Tibial nerve (tissue), 4 donors: ENCODE results near the gene IGLON5. TPM values are rescaled to one million over a fixed set of nuclear protein-coding genes. Genes with fewer than 3 reads are reported as not detected.

Experiments
- DNase-seq, 2 donors: peaks; one replicate each; pipeline ENCODE4 v3.0.0-alpha.2; 2019; ENCODE audit warnings: low spot score in 2 of 2
- H3K27ac ChIP-seq, 4 donors: fragments of 200-600 bp; sonication (generic) in 3 of 4; one replicate each; pipeline ENCODE4 v1.5.1; 2017 to 2019; ENCODE audit warnings: mild to moderate bottlenecking in 1 of 4
- H3K27me3 ChIP-seq, 2 donors: fragments of 200-600 bp; sonication (generic) in 1 of 2; one replicate each; pipeline versions ENCODE4 v1.5.1 to v1.6.0; 2017 to 2019
- H3K36me3 ChIP-seq, 3 donors: fragments of 200-600 bp; sonication (generic); one replicate each; pipeline ENCODE4 v1.5.1; 2018 to 2019
- H3K4me1 ChIP-seq, 4 donors: fragments of 200-600 bp; sonication (generic) in 3 of 4; one replicate each; pipeline ENCODE4 v1.5.1; 2017 to 2019
- H3K4me3 ChIP-seq, 4 donors: fragments of 200-600 bp; sonication (generic) in 3 of 4; one replicate each; pipeline ENCODE4 v1.5.1; 2017 to 2019; ENCODE audit warnings: mild to moderate bottlenecking in 1 of 4, moderate library complexity in 1 of 4
- H3K9me3 ChIP-seq, 4 donors: fragments of 200-600 bp; sonication (generic) in 3 of 4; one replicate each; pipeline ENCODE4 v1.5.1; 2017 to 2019
- CTCF ChIP-seq, 5 experiments: fragments of 200-600 bp in 3 of 5; fragments of 450-650 bp in 2 of 5; sonication (generic) in 3 of 5; IDR thresholded peaks; one replicate each; pipeline ENCODE4 v1.5.1; 2016 to 2019; ENCODE audit warnings: antibody characterized with exemption in 5 of 5, mild to moderate bottlenecking in 3 of 5, moderate library complexity in 2 of 5
- EP300 ChIP-seq, 2 donors: sonication (generic); formaldehyde crosslinking; IDR thresholded peaks; one replicate each; pipeline ENCODE4 v1.6.1; 2017; ENCODE audit warnings: antibody characterized with exemption in 2 of 2, mild to moderate bottlenecking in 1 of 2
- POLR2A ChIP-seq, 2 donors: fragments of 450-650 bp; IDR thresholded peaks; one replicate each; pipeline ENCODE4 v1.6.1; 2017; ENCODE audit warnings: antibody characterized with exemption in 2 of 2, mild to moderate bottlenecking in 2 of 2, moderate library complexity in 2 of 2
- WGBS, 2 donors: methylation state at CpG; one replicate each; pipeline ENCODE4 v1.1.5; 2018; 5-methylcytosine and 5-hydroxymethylcytosine counted together
- total RNA-seq, 4 donors: library from RNA; depleted of rRNA; stranded (reverse); fragments of >200 nt; gene quantifications; one replicate each; pipeline ENCODE4 v1.1.0, GENCODE V29; 2016

IGLON5 gene
- total RNA-seq, 4 donors from 2014 or later, result 0.30 TPM; not detected in 3

- TF ChIP-seq CTCF (IDR thresholded peaks at IDR 0.05) (no peak), POLR2A (IDR thresholded peaks at IDR 0.05) (no peak), EP300 (IDR thresholded peaks at IDR 0.05) (no peak)
- no peaks in the 10 kb centered on the region for H3K9me3 ChIP-seq
- DNase-seq, result no peak
- 68 to 77% methylated on average over 8 of the region's 8 CpGs for WGBS, 2 donors
- H3K4me3 ChIP-seq, result no peak overlapping the region
- no peaks in the 10 kb centered on the region for H3K36me3 ChIP-seq
- H3K27me3 ChIP-seq, result no peaks in the 10 kb centered on the region
- no peak overlapping the region for H3K27ac ChIP-seq
- peaks cover 0 to 9% (median 0%) of the 10 kb centered on the region in 4 donors for H3K4me1 ChIP-seq
Observed at GRCh38 chr19:51371186-51371690, 59.8 kb downstream of the IGLON5 start.

- Histone ChIP-seq H3K27me3 (no peaks in the 10 kb centered on the region), H3K4me1 (peaks cover 0 to 9% (median 0%) of the 10 kb centered on the region in 4 donors), H3K27ac (peak overlapping the region in 1 of 4 donors; percentile 53), H3K4me3 (no peak overlapping the region), H3K9me3 (no peaks in the 10 kb centered on the region), H3K36me3 (no peaks in the 10 kb centered on the region)
- WGBS, 2 donors, result 80 to 86% methylated on average over 18 of the region's 18 CpGs
- TF ChIP-seq POLR2A (IDR thresholded peaks at IDR 0.05) (no peak), EP300 (IDR thresholded peaks at IDR 0.05) (no peak), CTCF (IDR thresholded peaks at IDR 0.05) (no peak)
- no peak for DNase-seq
Observed at GRCh38 chr19:51372021-51372648, 60.7 kb downstream of the IGLON5 start.

- Histone ChIP-seq H3K4me1 (peaks cover 0 to 9% (median 0%) of the 10 kb centered on the region in 4 donors), H3K36me3 (no peaks in the 10 kb centered on the region), H3K9me3 (no peaks in the 10 kb centered on the region), H3K4me3 (no peak within 1 kb of the TSS), H3K27me3 (no peaks in the 10 kb centered on the region), H3K27ac (peak within 1 kb of the TSS in 1 of 4 donors; percentile 53)
- WGBS, 2 donors, result 42 to 47% methylated on average over 9 of the region's 9 CpGs
- no peak for DNase-seq
- no peak for TF ChIP-seq CTCF (IDR thresholded peaks at IDR 0.05)
- TF ChIP-seq POLR2A (IDR thresholded peaks at IDR 0.05), result no peak
- no peak for TF ChIP-seq EP300 (IDR thresholded peaks at IDR 0.05)
Observed at GRCh38 chr19:51372649-51373504, 61.4 kb downstream of the IGLON5 start, which contains the start of gene NKG7. TSS of gene NKG7 (minus strand) at chr19:51372654. CDS start at chr19:51372535, 119 bp downstream.

- no peak for TF ChIP-seq EP300 (IDR thresholded peaks at IDR 0.05)
- no peak for TF ChIP-seq POLR2A (IDR thresholded peaks at IDR 0.05)
- TF ChIP-seq CTCF (IDR thresholded peaks at IDR 0.05), result no peak
- H3K9me3 ChIP-seq, result no peaks in the 10 kb centered on the region
- no peaks in the 10 kb centered on the region for H3K36me3 ChIP-seq
- H3K4me3 ChIP-seq, result no peak overlapping the region
- no peak overlapping the region for H3K27ac ChIP-seq
- DNase-seq, result no peak
- no peaks in the 10 kb centered on the region for H3K4me1 ChIP-seq
- WGBS, 2 donors, result 81 to 84% methylated on average over 8 to 11 of the region's 11 CpGs
- H3K27me3 ChIP-seq, result no peaks in the 10 kb centered on the region
Observed at GRCh38 chr19:51375504-51376221, 64.2 kb downstream of the IGLON5 start.
